CD4-positive, alpha-beta T cell treated with Interleukin-4 for 4 hours (primary cell): ENCODE data around the gene C1orf122.

ENCODE experiments used
- DNase-seq: peaks from one replicate; pipeline ENCODE4 v3.0.0-alpha.2; 2020

The C1orf122 gene

GRCh38 chr1:37846647-37847339 lies 39.2 kb downstream of the C1orf122 start:
- DNase-seq: no peak

GRCh38 chr1:37849480-37849879 lies 41.9 kb downstream of the C1orf122 start:
- DNase-seq: no peak

GRCh38 chr1:37850352-37850955 lies 42.9 kb downstream of the C1orf122 start:
- no peak for DNase-seq

GRCh38 chr1:37851262-37851661 lies 43.7 kb downstream of the C1orf122 start:
- no peak for DNase-seq

GRCh38 chr1:37851782-37852210 lies 44.2 kb downstream of the C1orf122 start:
- DNase-seq: no peak

- DNase-seq: no peak
Observed at GRCh38 chr1:37853157-37853556, 45.6 kb downstream of the C1orf122 start.

GRCh38 chr1:37854406-37854805 lies 46.8 kb downstream of the C1orf122 start:
- no peak for DNase-seq
